ENCODE data around the gene GET3.
"Not testable (repeated sequence)": the region's sequence is repeated elsewhere in the genome, so short reads cannot be mapped to it uniquely, and the experiment has no call there.

GET3 gene

DNA sequence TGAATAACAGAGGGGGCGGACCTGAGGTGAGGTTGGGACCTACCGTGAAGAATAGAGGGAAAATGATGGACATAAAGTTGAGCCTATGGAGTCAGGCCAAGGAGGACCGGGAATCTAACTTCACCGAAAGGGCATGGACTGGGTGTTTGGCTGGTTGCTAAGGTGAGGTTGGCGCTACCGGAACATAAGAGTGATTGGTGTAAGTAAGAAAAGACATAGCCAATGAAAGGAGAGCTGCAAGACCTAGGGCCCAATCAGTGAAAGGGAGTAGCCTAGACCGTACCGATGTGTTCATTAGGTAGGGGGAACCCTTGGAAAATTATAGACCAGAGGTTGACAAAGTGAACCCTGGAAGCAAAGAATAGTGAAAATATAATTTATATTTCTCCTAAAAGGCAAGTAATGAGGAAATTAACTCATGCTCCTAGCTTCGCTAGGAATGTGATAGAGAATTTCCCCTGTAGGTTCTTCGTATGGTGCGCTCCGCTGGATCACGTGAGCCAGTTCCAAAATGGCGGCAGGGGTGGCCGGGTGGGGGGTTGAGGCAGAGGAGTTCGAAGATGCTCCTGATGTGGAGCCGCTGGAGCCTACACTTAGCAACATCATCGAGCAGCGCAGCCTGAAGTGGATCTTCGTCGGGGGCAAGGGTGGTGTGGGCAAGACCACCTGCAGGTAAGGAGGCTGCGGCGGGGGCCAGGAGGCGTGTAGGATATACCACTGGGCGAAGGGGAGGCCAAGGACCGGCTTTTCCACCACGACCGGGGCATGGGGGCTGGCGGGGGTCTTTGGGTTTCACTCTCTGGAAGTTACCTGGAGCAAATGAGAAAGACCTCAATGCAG, at the start of gene GET3:
TSS of gene GET3 (plus strand) at position 503 of the 840 bp plus-strand sequence. CDS start at position 512, 9 bp downstream.
- in situ Hi-C loops (cut with HindIII; ENCODE audit: low pct_ligation_motif_present, low pct_unique_long_range_greater_than_20kb, low sequenced_read_pairs): no loop called here
- peak; percentile 99 for DNase-seq

DNA sequence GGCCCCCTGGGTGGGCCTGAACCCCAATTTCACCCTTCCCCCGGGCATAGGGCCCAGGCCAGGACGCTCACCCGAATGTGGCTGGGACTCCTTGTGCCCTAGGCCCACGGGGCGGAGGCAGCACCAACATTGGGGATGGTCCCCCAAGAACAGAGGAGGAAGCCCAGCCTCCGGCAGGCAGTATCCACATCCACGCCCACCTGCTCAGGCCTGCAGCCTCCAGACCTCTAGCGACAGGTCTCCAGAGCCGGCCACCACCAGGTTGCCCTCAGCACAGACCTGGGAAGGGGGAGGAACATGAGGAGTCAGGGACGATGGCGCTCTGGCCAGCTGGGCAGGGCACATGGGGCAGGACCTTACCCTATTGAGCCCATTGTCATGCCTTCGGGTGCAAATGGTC, 48.3 kb upstream of the GET3 start:
- DNase-seq: no peak
- in situ Hi-C loops (cut with HindIII; ENCODE audit: low pct_ligation_motif_present, low pct_unique_long_range_greater_than_20kb, low sequenced_read_pairs): no loop called here

DNA sequence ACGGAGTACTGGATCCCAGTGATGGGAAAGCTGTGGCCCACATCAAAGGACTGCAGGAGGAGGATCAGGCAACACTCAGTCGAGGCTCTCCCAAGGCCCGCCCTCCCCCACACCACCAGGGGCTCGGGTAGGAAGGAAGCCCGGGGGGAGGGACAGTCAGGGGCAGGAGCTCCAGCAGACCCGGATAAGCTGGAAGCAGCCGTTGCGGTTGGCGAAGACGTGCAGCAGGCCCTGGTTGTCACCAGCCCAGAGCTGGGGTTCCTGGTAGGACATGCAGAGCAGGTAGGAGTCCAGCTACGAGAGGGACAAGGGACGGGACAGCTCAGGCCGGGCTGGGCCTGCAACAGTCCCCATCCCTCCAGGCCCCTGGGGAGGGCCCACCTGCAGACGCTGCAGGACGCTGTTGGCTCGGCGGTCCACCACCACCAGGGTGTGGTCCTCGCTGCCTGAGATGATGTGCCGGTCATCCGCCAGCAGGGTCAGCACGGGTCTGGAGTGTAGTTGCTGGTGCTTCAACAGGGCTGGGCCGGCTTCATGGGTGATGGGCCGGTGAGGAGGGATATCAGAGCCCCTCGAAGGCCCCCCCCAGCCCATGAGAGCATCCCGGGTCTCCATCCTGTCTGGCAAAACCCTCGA, 47.6 kb upstream of the GET3 start:
- in situ Hi-C loops (cut with HindIII; ENCODE audit: low pct_ligation_motif_present, low pct_unique_long_range_greater_than_20kb, low sequenced_read_pairs): no loop called here
- DNase-seq: no peak

DNA sequence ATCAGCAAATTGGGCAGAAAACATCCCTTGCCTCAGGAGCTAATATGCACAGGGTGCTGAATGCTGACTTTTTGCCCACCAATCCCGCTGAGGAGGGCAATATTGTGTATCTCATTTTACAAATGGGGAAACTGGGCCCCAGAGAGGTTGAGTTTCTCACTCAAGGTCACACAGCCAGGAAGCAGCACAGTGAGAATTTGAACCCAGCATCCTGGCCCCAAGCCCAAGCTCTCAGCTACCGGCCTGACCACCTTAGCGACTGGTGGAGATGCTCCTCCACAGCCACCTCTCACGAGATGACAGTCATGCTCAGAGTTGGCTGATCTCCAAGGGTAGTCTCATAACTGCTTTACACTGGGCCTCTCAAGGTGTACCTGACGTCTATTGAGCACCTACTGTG, 44.3 kb upstream of the GET3 start:
- DNase-seq: no peak
- in situ Hi-C loops (cut with HindIII; ENCODE audit: low pct_ligation_motif_present, low pct_unique_long_range_greater_than_20kb, low sequenced_read_pairs): no loop called here

DNA sequence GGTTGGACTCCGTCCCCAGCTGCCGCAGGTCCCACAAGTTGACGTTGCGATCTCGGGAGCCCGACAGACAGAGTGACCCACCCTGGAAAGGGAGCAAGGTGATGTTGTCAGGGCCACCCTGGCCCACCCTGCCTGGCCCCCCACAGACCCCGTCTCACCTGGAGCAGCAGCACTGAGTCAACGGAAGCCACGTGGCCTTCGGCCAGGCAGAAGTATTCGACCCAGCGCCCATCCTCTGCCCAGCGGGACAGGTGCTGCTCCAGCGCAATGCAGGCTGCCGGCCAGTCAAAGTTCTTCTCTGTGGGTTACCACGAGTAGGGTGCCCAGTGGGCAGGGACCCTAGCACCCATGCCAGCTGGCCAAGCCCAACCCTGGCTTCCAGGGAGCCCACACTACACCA, 42.7 kb upstream of the GET3 start:
- in situ Hi-C loops (cut with HindIII; ENCODE audit: low pct_ligation_motif_present, low pct_unique_long_range_greater_than_20kb, low sequenced_read_pairs): no loop called here
- no peak for DNase-seq

DNA sequence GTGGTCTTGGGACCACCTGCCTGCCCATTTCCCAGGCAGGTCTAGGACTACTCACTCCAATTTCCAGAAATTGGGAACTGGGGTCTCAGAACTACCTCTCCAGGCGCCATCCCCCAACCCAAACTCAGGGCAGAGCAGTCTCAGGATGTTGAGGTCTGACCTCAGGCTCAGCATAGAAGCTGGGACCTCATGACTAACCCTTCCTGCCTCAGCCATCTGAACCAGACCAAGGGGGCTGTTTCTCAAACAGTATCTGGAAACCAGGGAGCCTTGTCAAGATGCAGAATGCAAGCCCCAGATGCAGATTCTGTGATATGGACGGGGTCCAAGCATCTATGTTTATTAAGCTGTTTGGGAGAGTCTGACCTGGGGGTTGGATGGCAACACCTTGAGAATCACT, 42.2 kb upstream of the GET3 start:
- in situ Hi-C loops (cut with HindIII; ENCODE audit: low pct_ligation_motif_present, low pct_unique_long_range_greater_than_20kb, low sequenced_read_pairs): no loop called here
- no peak for DNase-seq

DNA sequence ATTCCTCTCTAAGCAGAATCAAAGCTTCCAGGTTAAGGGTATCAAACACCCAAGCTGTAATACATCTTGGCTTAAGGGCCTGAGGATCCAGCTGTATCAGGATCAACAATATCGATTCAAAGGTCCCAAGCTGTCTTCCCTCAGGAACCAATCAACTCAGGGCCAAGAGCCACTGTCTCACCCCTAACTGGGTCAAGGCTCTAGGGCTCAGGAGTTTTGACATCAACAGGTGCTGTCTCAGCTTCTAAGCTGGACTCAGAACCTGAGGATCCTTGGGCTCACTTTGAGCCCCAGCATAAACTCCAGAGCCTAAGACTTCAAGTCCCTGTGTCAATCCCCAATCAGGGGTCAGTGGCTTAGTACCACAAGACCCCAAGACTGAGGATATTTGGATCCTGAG, 41.8 kb upstream of the GET3 start:
- in situ Hi-C loops (cut with HindIII; ENCODE audit: low pct_ligation_motif_present, low pct_unique_long_range_greater_than_20kb, low sequenced_read_pairs): no loop called here
- no peak for DNase-seq

DNA sequence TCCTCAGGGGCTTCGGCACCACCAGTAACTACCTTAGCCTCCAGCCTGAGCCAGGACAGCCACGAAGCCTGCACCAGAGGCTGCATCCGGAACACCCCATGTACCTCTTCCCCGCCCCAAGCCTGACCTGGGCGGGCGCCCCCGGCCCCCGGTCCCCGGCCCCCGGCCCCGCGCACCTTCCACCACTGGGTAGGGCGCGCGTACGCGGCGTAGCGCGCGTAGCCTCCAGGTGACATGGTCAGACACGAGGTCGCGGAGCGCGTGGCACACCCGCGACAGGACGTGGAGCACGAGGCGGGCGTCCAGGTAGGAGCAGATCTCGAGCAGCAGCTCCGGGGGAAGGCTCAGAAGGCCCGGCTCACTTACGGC, 41.3 kb upstream of the GET3 start:
- peak; percentile 6 for DNase-seq
- in situ Hi-C loops (cut with HindIII; ENCODE audit: low pct_ligation_motif_present, low pct_unique_long_range_greater_than_20kb, low sequenced_read_pairs): no loop called here

DNA sequence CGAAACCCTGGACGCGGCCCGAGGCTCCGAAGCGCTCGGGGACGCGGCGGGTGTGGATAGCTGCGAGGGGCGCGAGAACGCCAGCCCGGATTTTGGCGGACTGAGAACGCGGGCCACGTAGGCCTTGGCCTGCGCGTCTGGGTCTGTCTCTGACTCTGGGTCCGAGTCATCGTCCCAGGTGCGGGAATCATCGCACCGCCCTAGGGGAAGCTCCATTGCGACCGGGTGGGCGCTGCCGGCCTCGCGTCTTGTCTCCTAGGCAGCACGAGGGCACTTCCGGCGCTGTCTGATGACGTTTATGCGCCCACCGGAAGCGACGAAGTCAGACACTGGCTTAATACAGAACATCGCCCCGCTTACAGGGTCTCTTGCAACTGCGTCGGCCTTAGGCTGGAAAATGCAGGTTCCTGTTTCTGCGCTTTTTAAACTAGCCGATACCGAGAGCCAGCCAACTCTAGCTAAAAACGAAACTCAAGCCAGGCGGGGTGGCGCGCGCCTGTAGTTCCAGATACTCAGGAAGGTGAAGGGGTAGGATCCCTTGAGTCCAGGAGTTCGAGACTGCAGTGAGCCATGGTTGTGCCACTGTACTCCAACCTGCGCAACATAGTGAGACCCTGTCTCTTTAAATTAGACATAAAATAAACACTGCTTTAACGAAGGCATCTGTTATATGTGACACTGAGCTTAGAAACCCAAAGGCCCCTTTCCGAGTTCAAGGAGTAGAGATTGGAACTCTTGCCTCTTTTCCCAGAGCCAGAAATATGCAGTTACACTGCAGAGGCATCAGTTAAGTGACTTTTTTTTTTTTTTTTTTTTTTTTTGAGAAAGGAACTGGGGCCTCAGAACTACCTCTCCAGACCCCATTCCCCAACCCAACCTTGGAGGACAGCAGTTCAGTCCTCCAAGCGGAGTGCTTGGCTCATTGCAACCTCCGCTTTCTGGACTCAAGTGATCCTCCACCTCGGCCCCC, 40.6 kb upstream of the GET3 start, which contains the start of gene FBXW9:
TSS of gene FBXW9 (minus strand) at position 266 of the 970 bp plus-strand sequence. CDS start at position 216, 50 bp downstream.
- in situ Hi-C loops (cut with HindIII; ENCODE audit: low pct_ligation_motif_present, low pct_unique_long_range_greater_than_20kb, low sequenced_read_pairs): no loop called here
- DNase-seq: peak; percentile 92

DNA sequence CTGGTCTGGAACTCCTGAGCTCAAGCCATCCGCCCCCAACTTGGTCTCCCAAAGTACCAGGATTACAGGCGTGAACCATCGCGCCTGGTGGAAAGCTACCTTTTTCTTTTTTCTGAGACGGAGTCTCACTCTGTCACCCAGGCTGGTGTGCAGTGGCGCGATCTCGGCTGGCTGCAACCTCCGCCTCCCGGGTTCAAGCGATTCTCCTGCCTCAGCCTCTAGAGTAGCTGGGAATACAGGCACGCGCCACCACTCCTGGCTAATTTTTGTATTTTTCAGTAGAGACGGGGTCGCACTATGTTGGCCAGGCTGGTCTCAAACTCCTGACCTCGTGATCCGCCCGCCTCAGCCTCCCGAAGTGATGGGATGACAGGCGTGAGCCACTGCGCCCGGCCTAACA, 39.9 kb upstream of the GET3 start:
- DNase-seq; in situ Hi-C loops (cut with HindIII; ENCODE audit: low pct_ligation_motif_present, low pct_unique_long_range_greater_than_20kb, low sequenced_read_pairs): not testable (repeated sequence)

DNA sequence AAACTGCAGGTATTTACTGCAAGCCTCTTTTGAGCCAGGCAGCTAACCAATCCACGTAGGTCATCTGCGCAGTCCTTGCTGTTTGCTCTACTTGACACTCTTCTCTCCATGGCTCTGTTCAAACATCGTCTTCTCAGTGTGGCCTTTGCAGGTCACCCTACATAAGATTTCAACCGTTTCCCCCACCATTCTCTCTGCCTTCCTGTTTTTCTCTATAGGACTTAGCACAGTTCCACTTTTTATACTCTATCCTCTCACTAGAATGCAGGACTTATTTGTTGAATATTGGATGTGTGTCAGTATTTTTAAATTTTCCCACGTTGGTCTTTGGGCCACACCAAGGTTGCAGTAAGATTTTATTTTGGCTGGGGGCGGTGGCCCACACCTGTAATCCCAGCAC, 39.2 kb upstream of the GET3 start:
- in situ Hi-C loops (cut with HindIII; ENCODE audit: low pct_ligation_motif_present, low pct_unique_long_range_greater_than_20kb, low sequenced_read_pairs): no loop called here

DNA sequence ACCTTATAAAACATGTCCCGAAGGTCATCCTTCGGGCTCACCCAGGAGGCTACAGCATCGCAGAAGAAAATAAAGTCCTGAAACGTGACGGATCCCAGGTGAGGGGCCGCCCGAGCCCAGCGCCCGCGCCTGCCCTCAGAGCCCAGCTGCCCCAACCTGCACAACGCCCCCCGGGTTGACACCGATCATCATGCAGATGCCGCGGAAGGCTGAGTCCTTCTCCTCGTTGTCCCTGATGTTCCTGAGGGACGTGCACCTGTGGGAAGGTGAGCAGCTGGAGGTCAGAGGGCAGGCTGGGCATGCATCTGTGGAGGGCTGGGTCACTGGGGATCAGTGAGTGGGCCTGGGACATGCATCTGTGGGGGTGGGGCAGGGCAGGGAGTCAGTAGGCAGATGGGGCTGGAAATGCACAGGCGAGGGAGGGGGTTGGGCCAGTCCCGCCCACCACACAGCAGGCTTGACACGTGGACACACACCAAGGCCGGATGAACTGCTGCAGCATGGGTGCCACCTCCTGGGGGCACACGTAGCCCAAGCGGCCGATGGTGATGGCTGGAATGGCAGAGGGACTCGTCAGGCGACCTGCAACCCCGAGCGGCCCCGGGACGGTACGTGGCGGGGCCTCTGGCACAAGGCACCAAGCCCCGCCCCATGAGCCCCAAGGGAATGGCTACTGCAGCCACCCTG, 35.6 kb upstream of the GET3 start:
- DNase-seq: no peak
- in situ Hi-C loops (cut with HindIII; ENCODE audit: low pct_ligation_motif_present, low pct_unique_long_range_greater_than_20kb, low sequenced_read_pairs): no loop called here

More for the DNA sequence above, 39.2 kb upstream of the GET3 start:
- DNase-seq: no peak

DNA sequence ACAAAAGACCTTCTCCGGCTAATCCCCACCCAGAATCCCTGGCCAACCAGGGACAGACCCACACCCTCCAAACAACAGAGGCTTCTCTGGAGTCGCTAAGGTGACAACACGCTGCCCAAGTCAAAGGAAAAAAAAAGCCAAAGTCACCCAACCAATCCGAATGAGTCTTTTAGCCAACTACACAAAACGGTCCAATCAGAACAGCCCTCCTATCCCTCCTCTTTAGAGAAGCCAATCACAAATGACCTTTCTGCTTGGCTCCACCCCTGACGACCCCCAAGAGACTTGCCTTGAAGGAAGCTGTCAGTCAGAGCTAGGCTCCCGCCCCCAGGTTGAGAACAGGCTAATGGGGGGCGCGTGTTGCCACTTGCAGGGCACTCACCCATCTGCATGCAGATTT, 34.3 kb upstream of the GET3 start:
- in situ Hi-C loops (cut with HindIII; ENCODE audit: low pct_ligation_motif_present, low pct_unique_long_range_greater_than_20kb, low sequenced_read_pairs): no loop called here
- peak; percentile 66 for DNase-seq

DNA sequence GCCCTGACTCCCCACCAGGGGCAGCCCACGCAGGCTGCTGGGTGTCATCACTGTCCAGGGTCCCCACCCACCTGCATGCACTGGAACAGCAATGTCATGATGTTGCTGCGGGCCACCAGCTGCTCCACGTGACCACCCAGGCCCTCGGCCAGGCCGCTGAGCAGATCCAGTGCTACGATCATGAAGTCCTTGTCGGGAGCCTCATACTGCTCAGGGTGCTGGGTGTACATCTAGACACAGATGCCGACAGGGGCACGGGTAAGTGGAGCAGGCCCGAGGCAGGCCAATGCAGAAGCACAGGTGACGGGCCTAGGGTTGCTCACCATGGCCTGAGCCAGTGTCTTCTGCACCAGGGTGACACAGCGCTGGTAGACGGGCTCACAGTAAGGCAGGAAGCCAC, 32.1 kb upstream of the GET3 start:
- DNase-seq: no peak
- in situ Hi-C loops (cut with HindIII; ENCODE audit: low pct_ligation_motif_present, low pct_unique_long_range_greater_than_20kb, low sequenced_read_pairs): no loop called here

DNA sequence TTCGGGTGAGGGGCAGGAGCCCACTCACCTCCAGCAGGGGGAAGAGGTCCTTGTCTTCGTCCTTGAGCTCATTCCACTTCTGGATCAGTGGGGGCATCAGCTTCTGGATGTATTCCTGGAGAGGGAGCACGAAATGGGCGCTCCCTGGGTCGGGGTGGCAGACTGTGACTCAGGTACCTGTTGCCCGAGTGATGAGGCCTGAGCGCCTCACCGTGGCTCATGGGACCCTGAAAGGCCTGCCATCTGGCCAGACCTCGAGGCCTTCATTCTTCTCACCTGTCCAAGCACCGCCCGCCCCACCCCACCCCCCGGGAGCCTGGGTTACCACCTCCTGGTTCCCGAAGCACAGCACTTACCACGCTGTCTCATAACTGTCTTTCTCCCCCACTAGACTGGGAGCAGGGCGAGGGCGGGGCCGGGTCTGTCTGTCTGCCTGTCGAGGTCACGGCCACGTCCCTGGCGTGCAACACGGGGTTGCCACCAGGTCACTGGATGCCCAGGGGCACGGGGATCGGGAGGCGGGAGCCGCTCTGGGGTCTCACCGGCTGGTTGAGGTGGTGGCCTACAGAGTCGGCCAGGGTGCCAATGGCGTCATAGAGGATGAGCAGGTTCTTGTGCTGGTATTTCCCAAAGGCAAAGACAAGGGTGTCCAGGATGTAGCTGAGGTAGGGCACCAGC, 31.5 kb upstream of the GET3 start:
- in situ Hi-C loops (cut with HindIII; ENCODE audit: low pct_ligation_motif_present, low pct_unique_long_range_greater_than_20kb, low sequenced_read_pairs): no loop called here
- DNase-seq: no peak

DNA sequence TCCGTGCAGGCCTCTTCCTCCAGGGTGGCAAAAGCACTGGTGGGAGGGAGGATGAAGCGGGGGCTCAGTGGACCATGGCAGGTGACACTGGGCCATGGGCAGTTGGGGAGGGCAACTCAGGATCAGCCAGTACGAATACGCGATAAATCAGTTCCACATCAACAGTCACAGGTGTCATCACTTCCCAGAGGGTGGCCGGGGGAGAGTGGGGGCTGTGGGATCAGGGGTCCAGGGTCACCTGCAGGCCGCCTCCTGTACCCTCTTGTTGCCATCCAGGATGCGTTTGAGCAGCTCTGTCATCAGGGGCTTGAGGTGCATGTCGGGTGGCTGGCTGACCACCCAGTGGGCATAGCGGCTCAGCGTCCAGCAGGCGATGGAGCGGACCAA, 31.0 kb upstream of the GET3 start:
- DNase-seq: no peak

DNA sequence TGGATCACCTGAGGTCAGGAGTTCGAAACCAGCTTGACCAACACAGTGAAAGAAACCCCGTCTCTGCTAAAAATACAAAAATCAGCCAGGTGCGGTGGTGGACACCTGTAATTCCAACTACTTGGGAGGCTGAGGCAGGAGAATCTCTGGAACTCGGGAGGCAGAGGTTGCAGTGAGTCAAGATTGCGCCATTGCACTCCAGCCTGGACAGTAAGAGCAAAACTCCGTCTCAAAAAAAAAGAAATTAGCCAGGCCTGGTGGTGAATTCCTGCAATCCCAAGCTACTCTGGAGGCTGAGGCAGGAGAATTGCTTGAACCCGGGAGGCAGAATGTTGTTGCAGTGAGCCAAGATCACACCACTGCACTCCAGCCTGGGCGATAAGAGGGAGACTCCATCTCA, 28.7 kb upstream of the GET3 start:
- in situ Hi-C loops (cut with HindIII; ENCODE audit: low pct_ligation_motif_present, low pct_unique_long_range_greater_than_20kb, low sequenced_read_pairs): no loop called here
- DNase-seq: no peak

More for the DNA sequence above, 31.0 kb upstream of the GET3 start:
- in situ Hi-C loops (cut with HindIII; ENCODE audit: low pct_ligation_motif_present, low pct_unique_long_range_greater_than_20kb, low sequenced_read_pairs): no loop called here

DNA sequence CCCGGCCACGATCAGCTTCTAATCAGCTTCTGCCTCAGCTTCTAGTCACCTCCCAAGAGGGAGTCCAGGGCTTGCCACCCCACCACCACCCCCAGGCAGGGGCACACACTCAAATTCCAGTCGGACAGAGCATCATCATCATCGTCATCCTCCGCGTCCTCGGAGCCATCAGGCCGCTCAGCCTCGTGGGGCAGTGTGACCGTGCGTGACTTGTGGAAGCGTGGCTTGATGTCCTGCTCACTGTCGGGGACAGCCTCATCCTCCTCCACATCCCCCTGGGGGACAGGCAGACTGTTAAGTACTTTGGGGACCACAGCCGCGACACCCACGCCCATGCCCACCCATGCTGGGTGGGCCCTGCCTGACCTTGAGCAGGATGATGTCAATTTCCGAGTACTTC, 26.1 kb upstream of the GET3 start:
- DNase-seq: no peak
- in situ Hi-C loops (cut with HindIII; ENCODE audit: low pct_ligation_motif_present, low pct_unique_long_range_greater_than_20kb, low sequenced_read_pairs): no loop called here
